ENCODE measurements around the gene VPS8.
A peak's percentile ranks its signal among the peaks of the same experiment; 100 is the strongest.

The VPS8 gene

GRCh38 chr3:184811999-184812661, at the start of gene VPS8:
TSS of gene VPS8 (plus strand) at chr3:184812166. CDS start at chr3:184824633, 12,467 bp downstream.
- DNase-seq: peak; percentile 95

GRCh38 chr3:184764191-184764590, 47.8 kb upstream of the VPS8 start:
- no peak for DNase-seq

- no peak for DNase-seq
Measured at GRCh38 chr3:184765047-184765729, 46.8 kb upstream of the VPS8 start.

GRCh38 chr3:184765730-184766074, 46.3 kb upstream of the VPS8 start:
- no peak for DNase-seq

- no peak for DNase-seq
Measured at GRCh38 chr3:184766555-184767261, 45.3 kb upstream of the VPS8 start.

- DNase-seq: no peak
Measured at GRCh38 chr3:184767377-184767776, 44.6 kb upstream of the VPS8 start.

- DNase-seq: no peak
Measured at GRCh38 chr3:184769382-184770170, 42.4 kb upstream of the VPS8 start.

GRCh38 chr3:184770541-184770940, 41.4 kb upstream of the VPS8 start:
- DNase-seq: no peak

GRCh38 chr3:184771301-184772127, 40.5 kb upstream of the VPS8 start:
- DNase-seq: no peak

GRCh38 chr3:184772667-184773272, 39.2 kb upstream of the VPS8 start:
- no peak for DNase-seq

- DNase-seq: no peak
Measured at GRCh38 chr3:184773283-184774186, 38.4 kb upstream of the VPS8 start.

GRCh38 chr3:184776916-184777315, 35.0 kb upstream of the VPS8 start:
- DNase-seq: no peak

GRCh38 chr3:184777566-184778356, 34.2 kb upstream of the VPS8 start:
- peak; percentile 81 for DNase-seq

- DNase-seq: no peak
Measured at GRCh38 chr3:184778426-184779332, 33.3 kb upstream of the VPS8 start.

GRCh38 chr3:184780981-184781515, 30.9 kb upstream of the VPS8 start:
- DNase-seq: no peak

- DNase-seq: peak; percentile 66
Measured at GRCh38 chr3:184781801-184782200, 30.2 kb upstream of the VPS8 start.

GRCh38 chr3:184783319-184783718, 28.6 kb upstream of the VPS8 start:
- no peak for DNase-seq

- DNase-seq: no peak
Measured at GRCh38 chr3:184784731-184785500, 27.1 kb upstream of the VPS8 start.

Measured in NCI-H2171 (cell line).